BLaER1 treated with 17β-estradiol and CSF1 and Interleukin-3, amounts not matched to agents 10 nM and 100 nM (cell line): ENCODE results near the gene EIF3I.

Experiments
- H3K27ac ChIP-seq, 11 experiments: shearing (Covaris generic); formaldehyde crosslinking; 2 replicates each; pipeline ENCODE4 v1.8.1; 2022
- H3K27me3 ChIP-seq, 11 experiments: shearing (Covaris generic); formaldehyde crosslinking; 2 replicates each; pipeline ENCODE4 v1.8.1; 2022
- H3K36me3 ChIP-seq, 11 experiments: shearing (Covaris generic); formaldehyde crosslinking; 2 replicates each; pipeline ENCODE4 v1.8.1; 2022
- H3K4me1 ChIP-seq, 10 experiments: shearing (Covaris generic); formaldehyde crosslinking; 2 replicates each; pipeline ENCODE4 v1.8.1; 2022
- H3K4me2 ChIP-seq, 11 experiments: shearing (Covaris generic); formaldehyde crosslinking; 2 replicates each; pipeline ENCODE4 v1.8.1; 2022
- H3K4me3 ChIP-seq, 10 experiments: shearing (Covaris generic); formaldehyde crosslinking; 2 replicates each; pipeline ENCODE4 v1.8.1; 2022
- H3K9ac ChIP-seq, 11 experiments: shearing (Covaris generic); formaldehyde crosslinking; 2 replicates each; pipeline ENCODE4 v1.8.1; 2022
- H3K9me3 ChIP-seq, 11 experiments: shearing (Covaris generic); formaldehyde crosslinking; replicated peaks in 1 of 11; 2 replicates each; pipeline ENCODE4 v1.8.1; 2022
- H4K20me1 ChIP-seq, 11 experiments: shearing (Covaris generic); formaldehyde crosslinking; 2 replicates each; pipeline ENCODE4 v1.8.1; 2022
- Cebpa-rat ChIP-seq, 11 experiments: shearing (Covaris generic); IDR thresholded peaks; 2 replicates each; pipeline ENCODE4 v1.8.1; 2022

Gene EIF3I

DNA sequence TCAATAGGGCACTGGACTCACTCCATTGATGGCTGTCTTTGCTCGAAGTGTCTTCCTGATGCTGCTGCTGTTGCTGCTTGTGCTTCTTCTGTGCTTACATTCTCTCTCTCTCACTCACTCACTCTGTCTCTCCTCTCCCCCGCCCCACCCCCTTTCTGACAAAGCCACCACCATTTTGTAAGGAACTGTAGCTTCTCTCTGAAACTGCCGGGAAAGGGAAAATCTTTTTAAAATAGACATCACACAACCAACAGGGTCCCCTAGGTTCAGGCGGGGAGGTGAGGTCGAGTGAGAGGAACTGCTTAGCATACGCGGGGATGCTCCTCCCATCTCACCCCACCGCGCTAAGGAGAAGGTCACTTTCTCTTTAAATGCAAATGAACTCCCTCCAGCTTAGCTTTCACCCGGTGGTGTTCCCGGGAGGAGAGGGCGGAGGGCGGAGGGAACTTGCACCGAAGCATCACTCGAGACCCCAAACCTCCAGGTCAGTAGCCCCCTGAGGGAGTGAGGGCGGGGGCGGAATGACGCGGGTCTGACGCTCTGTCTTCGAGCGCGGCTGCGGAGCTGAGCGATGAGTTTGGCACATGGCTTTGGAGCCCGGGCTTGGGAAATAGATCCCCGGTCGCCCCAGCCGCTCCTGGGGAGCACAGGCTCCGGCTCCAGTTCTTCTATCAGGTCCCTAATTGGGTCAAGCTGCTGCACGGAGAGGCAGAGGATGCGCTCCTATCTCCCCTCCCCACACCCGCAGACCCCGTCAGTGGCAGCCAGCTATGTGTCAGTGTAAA is 21.8 kb upstream of the EIF3I start, which contains the start of gene CCDC28B:
Gene CCDC28B, plus strand, starts transcription at position 370 of the 785 bp plus-strand sequence. CDS start 1,341 bp downstream, outside the sequence.
- peaks cover 28 to 44% (median 33%) of the 10 kb centered on the region in 11 experiments for H3K36me3 ChIP-seq
- no peaks in the 10 kb centered on the region for H3K9me3 ChIP-seq
- H3K4me3 ChIP-seq = peak within 1 kb of the TSS; percentile 54 to 73 (median 70)
- no peak for TF ChIP-seq Cebpa-rat (IDR thresholded peaks at IDR 0.05)
- H3K4me2 ChIP-seq = peak within 1 kb of the TSS; percentile 91 to 98 (median 95)
- H3K27me3 ChIP-seq = no peaks in the 10 kb centered on the region
- peak within 1 kb of the TSS; percentile 52 to 79 (median 75); a peak in 21 of 22 replicates for H3K9ac ChIP-seq
- H3K27ac ChIP-seq = peak within 1 kb of the TSS in 10 of 11 experiments; percentile 53 to 73 (median 67); a peak in 20 of 22 replicates
- peaks cover 1 to 47% (median 36%) of the 10 kb centered on the region in 11 experiments; a peak in 21 of 22 replicates for H4K20me1 ChIP-seq
- peaks cover 27 to 63% (median 56%) of the 10 kb centered on the region in 10 experiments for H3K4me1 ChIP-seq

DNA sequence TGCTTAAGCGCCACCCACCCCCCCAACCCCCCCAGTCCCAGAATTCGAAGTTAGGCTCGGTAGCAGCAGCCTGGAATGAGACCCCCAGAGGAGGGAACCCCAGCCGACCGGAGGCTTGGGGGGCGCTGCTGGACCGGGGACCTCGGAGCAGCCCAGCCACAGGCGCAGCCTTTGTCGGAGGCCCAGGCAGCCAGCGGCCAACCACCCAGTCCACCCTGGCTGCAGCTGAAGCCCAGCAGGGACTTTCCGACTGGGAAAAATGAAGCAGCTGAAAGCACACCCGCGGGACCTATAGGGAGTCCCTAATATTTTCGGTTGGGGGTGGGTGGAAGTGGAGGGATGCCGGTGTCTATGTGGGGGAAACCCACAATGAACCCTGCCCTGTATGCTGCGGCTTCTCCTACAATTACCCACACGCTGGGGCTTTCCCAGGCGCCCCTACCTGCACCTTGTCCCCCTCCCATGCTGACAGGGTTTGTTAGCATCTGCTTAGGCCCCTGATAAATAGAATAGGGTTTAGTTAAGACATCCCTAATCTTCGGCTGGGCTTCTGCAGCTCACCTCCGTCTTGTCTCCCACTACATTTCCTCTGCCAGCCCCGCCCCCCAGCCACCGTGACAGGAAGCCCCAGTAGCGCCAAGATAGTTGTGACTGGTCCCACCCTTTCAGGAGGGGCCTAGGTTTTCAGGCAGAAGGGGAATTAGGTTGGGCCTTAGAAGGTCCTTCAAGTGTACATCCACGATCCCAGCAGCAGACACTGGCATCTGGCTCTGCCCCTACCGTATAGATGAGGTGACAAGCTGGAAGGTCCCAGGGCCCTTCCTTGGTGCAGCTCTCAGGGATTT is 21.0 kb upstream of the EIF3I start:
- Histone ChIP-seq H3K4me3 (peak overlapping the region; percentile 54 to 73 (median 70)), H3K4me2 (peak overlapping the region; percentile 91 to 98 (median 95)), H4K20me1 (peaks cover 0 to 39% (median 28%) of the 10 kb centered on the region in 11 experiments; a peak in 20 of 22 replicates), H3K27me3 (no peaks in the 10 kb centered on the region), H3K9ac (peak overlapping the region; percentile 20 to 79 (median 75); a peak in 19 of 22 replicates), H3K36me3 (peaks cover 20 to 36% (median 25%) of the 10 kb centered on the region in 11 experiments), H3K4me1 (peaks cover 33 to 62% (median 54%) of the 10 kb centered on the region in 10 experiments), H3K27ac (peak overlapping the region in 9 of 11 experiments; percentile 58 to 73 (median 68); a peak in 18 of 22 replicates), H3K9me3 (no peaks in the 10 kb centered on the region)
- no peak for TF ChIP-seq Cebpa-rat (IDR thresholded peaks at IDR 0.05)

DNA sequence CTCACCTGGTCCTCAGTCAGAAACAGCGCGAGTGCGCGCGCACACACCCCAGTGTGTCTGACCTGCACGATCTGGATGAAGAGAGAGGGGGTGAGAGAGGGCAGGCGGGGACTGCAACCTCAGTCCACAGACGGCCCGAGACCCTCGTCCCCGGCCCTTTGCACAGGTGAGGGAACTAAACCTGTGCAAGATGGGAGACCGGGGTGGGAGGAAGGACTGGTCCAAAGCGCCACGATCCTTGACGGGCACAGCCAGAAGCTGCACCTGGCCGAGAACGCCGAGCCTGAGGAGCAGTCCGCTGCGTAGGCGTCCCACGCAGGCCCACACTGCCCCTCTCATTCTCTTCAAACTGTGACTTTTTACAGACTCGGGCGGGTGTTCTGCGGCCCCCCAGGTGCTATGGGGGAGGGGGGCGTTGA is 17.3 kb upstream of the EIF3I start:
- Histone ChIP-seq H4K20me1 (peaks cover 0 to 2% (median 0%) of the 10 kb centered on the region in 11 experiments; a peak in 6 of 22 replicates), H3K36me3 (peaks cover 0 to 21% (median 7%) of the 10 kb centered on the region in 11 experiments; a peak in 7 of 22 replicates), H3K9ac (peak overlapping the region; percentile 79 to 92 (median 85); a peak in 21 of 22 replicates), H3K27me3 (no peaks in the 10 kb centered on the region), H3K9me3 (no peaks in the 10 kb centered on the region), H3K4me1 (peaks cover 45 to 73% (median 60%) of the 10 kb centered on the region in 10 experiments), H3K27ac (peak overlapping the region in 10 of 11 experiments; percentile 64 to 81 (median 75); a peak in 9 of 22 replicates), H3K4me3 (peak overlapping the region; percentile 66 to 88 (median 78)), H3K4me2 (peak overlapping the region; percentile 90 to 100 (median 99))
- no peak for TF ChIP-seq Cebpa-rat (IDR thresholded peaks at IDR 0.05)

DNA sequence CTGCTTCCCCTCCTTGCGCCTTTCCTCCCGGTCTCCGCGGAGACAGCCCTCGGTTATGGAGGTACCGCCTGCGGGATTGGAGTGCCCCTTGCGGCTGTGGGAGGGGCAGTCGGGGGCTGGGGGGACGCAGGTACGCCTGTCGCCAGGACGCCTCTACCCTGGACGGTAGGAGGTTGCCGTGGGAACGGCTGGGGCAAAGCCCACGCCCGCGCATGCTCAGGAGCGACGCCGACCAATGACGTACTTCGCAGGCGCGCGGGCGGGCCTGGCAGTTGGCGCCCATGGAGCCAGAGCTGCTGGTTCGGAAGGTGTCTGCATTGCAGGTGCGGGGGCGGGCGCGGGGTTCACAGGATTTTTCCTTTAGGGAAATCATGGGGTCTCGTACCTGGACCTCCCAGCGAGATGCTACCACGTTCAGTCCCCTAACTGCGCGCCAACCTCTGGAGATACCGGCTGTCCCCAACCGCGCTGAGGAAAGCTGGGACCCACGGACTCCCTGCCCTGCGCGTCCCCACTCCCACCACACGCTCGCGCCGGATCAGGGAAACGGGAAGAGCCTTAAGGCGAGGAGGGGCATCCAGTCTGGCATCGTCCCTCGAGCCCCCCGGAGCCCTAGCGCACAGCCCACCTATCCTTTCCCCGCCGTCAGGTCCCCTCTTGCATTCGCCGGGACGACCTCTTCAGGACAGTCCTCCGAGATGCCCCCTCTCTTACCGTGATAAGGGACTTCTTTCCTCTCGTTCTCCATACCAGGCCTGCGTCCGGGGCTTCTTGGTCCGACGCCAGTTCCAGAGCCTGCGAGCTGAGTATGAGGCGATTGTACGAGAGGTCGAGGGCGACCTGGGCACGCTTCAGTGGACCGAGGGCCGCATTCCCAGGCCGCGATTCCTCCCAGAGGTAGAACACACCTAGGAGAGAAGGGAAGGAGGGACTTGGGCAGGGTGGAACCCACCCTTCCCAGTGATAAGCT is 16.5 kb upstream of the EIF3I start, which contains the start of gene IQCC:
Gene IQCC, plus strand, starts transcription at position 271 of the 970 bp plus-strand sequence. Its CDS starts 11 bp downstream, at position 282.
- peak within 1 kb of the TSS; percentile 90 to 100 (median 99) for H3K4me2 ChIP-seq
- no peaks in the 10 kb centered on the region for H3K27me3 ChIP-seq
- peak within 1 kb of the TSS; percentile 38 to 81 (median 75); a peak in 21 of 22 replicates for H3K27ac ChIP-seq
- H3K9ac ChIP-seq = peak within 1 kb of the TSS; percentile 79 to 92 (median 85)
- H3K4me1 ChIP-seq = peaks cover 41 to 69% (median 53%) of the 10 kb centered on the region in 10 experiments
- peak within 1 kb of the TSS; percentile 66 to 88 (median 78) for H3K4me3 ChIP-seq
- no peaks in the 10 kb centered on the region for H4K20me1 ChIP-seq
- H3K9me3 ChIP-seq = no peaks in the 10 kb centered on the region
- TF ChIP-seq Cebpa-rat (IDR thresholded peaks at IDR 0.05) = no peak
- peaks cover 0 to 21% (median 7%) of the 10 kb centered on the region in 11 experiments; a peak in 7 of 22 replicates for H3K36me3 ChIP-seq

DNA sequence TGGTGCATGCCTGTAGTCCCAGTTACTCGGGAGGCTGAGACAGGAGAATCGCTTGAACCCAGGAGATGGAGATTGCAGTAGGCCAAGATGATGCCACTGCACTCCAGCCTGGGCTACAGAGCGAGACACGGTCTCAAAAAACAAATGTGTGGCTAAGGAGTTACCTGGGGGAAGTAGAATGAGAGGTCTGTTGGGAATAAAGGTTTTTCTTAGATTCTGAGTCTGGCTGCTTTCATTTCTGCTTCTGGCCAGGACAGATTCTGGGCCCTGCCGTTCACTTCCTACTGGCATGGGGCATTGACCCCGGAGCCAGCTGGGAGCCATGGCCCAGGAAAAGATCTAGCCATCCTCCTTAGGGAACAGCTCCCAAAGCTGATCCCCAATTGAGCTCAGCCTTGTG is 13.7 kb upstream of the EIF3I start:
- no peaks in the 10 kb centered on the region for H3K27me3 ChIP-seq
- H3K27ac ChIP-seq = peak overlapping the region in 2 of 11 experiments; percentile 1 to 28; a peak in 2 of 22 replicates
- peaks cover 0 to 23% (median 7%) of the 10 kb centered on the region in 11 experiments; a peak in 8 of 22 replicates for H3K36me3 ChIP-seq
- no peaks in the 10 kb centered on the region; a peak in 1 of 22 replicates for H4K20me1 ChIP-seq
- no peak overlapping the region for H3K9ac ChIP-seq
- no peak for TF ChIP-seq Cebpa-rat (IDR thresholded peaks at IDR 0.05)
- no peak overlapping the region for H3K4me3 ChIP-seq
- H3K4me2 ChIP-seq = peak overlapping the region in 10 of 11 experiments; percentile 14 to 54 (median 30); a peak in 15 of 22 replicates
- peaks cover 26 to 43% (median 33%) of the 10 kb centered on the region in 10 experiments for H3K4me1 ChIP-seq
- no peaks in the 10 kb centered on the region for H3K9me3 ChIP-seq

DNA sequence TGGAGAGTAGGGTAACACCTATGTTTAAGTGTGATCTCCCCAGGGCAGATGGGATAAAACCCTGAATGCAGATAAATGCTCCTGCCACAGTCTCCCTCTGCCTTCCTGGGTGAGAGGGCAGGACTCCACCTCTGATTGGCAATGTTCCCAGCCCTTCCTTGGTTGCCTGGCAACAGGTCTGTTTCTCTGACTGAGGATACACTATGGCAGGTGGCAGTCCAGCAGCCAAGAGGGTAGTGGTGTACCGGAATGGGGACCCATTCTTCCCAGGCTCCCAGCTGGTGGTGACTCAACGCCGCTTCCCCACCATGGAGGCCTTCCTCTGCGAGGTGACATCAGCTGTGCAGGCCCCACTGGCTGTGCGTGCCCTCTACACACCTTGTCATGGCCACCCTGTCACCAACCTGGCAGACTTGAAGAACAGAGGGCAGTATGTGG is 13.3 kb upstream of the EIF3I start, which contains the start of gene DCDC2B:
Gene DCDC2B, plus strand, starts transcription at position 199 of the 438 bp plus-strand sequence. Its CDS starts 5 bp downstream, at position 204.
- H3K36me3 ChIP-seq = peaks cover 0 to 22% (median 7%) of the 10 kb centered on the region in 11 experiments; a peak in 10 of 22 replicates
- no peaks in the 10 kb centered on the region for H3K27me3 ChIP-seq
- H3K9ac ChIP-seq = no peak within 1 kb of the TSS
- no peak for TF ChIP-seq Cebpa-rat (IDR thresholded peaks at IDR 0.05)
- H3K4me1 ChIP-seq = peaks cover 26 to 42% (median 33%) of the 10 kb centered on the region in 10 experiments
- peak within 1 kb of the TSS in 10 of 11 experiments; percentile 14 to 54 (median 30); a peak in 15 of 22 replicates for H3K4me2 ChIP-seq
- H4K20me1 ChIP-seq = no peaks in the 10 kb centered on the region; a peak in 1 of 22 replicates
- H3K4me3 ChIP-seq = no peak within 1 kb of the TSS
- H3K27ac ChIP-seq = peak within 1 kb of the TSS in 2 of 11 experiments; percentile 1 to 28; a peak in 2 of 22 replicates
- no peaks in the 10 kb centered on the region for H3K9me3 ChIP-seq
